Measurements from ENCODE around the gene ACER3.
"Not testable (repeated sequence)": the region's sequence is repeated elsewhere in the genome, so short reads cannot be mapped to it uniquely, and the experiment has no call there.

The ACER3 gene

DNA sequence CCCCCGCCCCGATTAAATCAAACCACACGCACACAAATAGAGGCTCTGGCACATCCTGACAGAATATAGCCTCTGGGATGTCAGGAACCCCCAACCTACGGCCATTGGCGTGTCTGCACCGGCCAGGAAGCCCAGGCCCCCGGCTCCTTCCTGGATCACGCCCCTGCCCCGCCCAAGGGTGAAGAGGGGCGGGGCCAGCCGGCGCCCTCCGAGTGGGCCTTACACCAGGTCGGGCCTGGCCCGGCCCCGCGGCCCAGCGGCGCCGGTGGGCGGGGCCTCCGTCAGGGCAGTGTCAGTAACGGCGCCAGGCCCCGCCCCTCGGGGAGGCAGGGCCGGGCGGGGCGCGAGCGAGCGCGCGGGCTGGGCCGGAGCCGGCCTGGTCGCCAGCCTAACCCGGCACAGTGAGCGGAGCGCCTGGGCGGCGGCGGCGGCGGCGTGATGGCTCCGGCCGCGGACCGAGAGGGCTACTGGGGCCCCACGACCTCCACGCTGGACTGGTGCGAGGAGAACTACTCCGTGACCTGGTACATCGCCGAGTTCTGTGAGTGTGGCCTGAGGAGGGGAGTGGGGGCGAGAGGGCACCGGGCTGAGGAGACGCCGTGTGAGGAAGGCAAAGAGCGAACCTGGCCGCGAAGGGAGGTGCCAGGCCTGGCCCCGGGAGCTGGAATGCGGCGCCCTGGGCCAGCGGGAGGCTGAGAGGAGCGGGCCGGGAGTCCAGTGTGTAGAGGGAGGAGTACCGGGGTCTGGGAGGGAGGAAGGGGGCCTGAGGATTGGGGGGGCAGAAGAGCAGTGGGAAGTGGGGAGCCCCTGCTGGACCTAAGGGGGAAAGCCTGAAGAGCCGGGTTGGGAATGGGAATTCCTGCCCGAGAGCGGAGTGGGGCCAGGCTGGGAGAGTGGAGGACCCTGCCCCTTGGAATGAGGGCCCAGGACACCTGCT lies at the start of gene ACER3:
ACER3 (plus strand) TSS at position 380 of the 937 bp plus-strand sequence; CDS start at position 439, 59 bp downstream.
- no peaks in the 10 kb centered on the region for H3K27me3 Mint-ChIP-seq
- H3K36me3 Mint-ChIP-seq (ENCODE audit: low read depth): no peaks in the 10 kb centered on the region
- no peaks in the 10 kb centered on the region for H3K9me3 Mint-ChIP-seq
- peaks cover 31% of the 10 kb centered on the region for H3K4me1 Mint-ChIP-seq (ENCODE audit: low read depth)
- peak within 1 kb of the TSS; percentile 88 for H3K4me3 Mint-ChIP-seq
- peak within 1 kb of the TSS; percentile 89 for H3K27ac Mint-ChIP-seq

- no peak overlapping the region for H3K4me3 Mint-ChIP-seq
- H3K27me3 Mint-ChIP-seq: peaks cover 21% of the 10 kb centered on the region
- H3K36me3 Mint-ChIP-seq (ENCODE audit: low read depth): peaks cover 4% of the 10 kb centered on the region
- H3K27ac Mint-ChIP-seq: no peak overlapping the region
- H3K9me3 Mint-ChIP-seq: peaks cover 10% of the 10 kb centered on the region
- peaks cover 4% of the 10 kb centered on the region for H3K4me1 Mint-ChIP-seq (ENCODE audit: low read depth)
Measured at GRCh38 chr11:76811259-76811658, 49.5 kb upstream of the ACER3 start.

GRCh38 chr11:76814414-76814813 lies 46.3 kb upstream of the ACER3 start:
- Mint-ChIP-seq H3K4me1 (ENCODE audit: low read depth) (peaks cover 4% of the 10 kb centered on the region), H3K27me3 (peaks cover 11% of the 10 kb centered on the region), H3K4me3 (no peak overlapping the region), H3K9me3 (peaks cover 12% of the 10 kb centered on the region), H3K36me3 (ENCODE audit: low read depth) (peaks cover 4% of the 10 kb centered on the region), H3K27ac (no peak overlapping the region)

GRCh38 chr11:76815678-76816077 lies 45.0 kb upstream of the ACER3 start:
- Mint-ChIP-seq H3K27me3 (peaks cover 15% of the 10 kb centered on the region), H3K9me3 (peaks cover 12% of the 10 kb centered on the region)
- H3K27ac Mint-ChIP-seq; H3K4me3 Mint-ChIP-seq; H3K4me1 Mint-ChIP-seq (ENCODE audit: low read depth); H3K36me3 Mint-ChIP-seq (ENCODE audit: low read depth): not testable (repeated sequence)

DNA sequence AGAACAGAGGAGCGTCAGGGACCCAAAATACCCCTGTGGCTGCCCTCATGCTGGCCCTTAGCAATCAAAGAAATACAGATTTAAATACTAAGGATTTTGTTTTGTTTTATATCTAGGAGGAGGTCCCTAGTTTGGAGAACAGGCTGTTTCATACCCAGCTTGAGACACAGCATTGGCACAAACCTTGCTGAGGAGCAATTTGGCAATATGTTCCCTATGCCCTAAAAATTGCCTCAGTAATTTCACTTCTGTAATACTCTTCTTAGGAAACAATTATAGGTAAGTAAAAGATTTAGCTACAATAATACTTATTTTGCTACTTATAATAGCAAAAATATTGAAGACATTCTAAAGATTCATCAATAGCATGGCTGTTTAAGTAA lies 40.5 kb upstream of the ACER3 start:
- H3K4me1 Mint-ChIP-seq (ENCODE audit: low read depth): no peaks in the 10 kb centered on the region
- peaks cover 4% of the 10 kb centered on the region for H3K36me3 Mint-ChIP-seq (ENCODE audit: low read depth)
- no peak overlapping the region for H3K27ac Mint-ChIP-seq
- H3K27me3 Mint-ChIP-seq: peaks cover 23% of the 10 kb centered on the region
- H3K4me3 Mint-ChIP-seq: no peak overlapping the region
- H3K9me3 Mint-ChIP-seq: peaks cover 12% of the 10 kb centered on the region

DNA sequence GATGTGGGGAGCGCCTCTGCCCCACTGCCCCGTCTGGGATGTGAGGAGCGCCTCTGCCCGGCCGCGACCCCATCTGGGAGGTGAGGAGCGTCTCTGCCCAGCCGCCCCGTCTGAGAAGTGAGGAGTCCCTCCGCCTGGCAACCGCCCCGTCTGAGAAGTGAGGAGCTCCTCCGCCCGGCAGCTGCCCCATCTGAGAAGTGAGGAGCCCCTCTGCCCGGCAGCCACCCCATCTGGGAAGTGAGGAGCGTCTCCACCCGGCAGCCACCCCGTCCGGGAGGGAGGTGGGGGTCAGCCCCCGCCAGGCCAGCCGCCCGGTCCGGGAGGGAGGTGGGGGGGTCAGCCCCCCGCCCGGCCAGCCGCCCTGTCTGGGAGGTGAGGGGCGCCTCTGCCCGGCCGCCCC lies 39.3 kb upstream of the ACER3 start:
- not testable (repeated sequence) for H3K27ac Mint-ChIP-seq; H3K36me3 Mint-ChIP-seq (ENCODE audit: low read depth); H3K4me1 Mint-ChIP-seq (ENCODE audit: low read depth); H3K9me3 Mint-ChIP-seq; H3K4me3 Mint-ChIP-seq
- H3K27me3 Mint-ChIP-seq: peaks cover 17% of the 10 kb centered on the region

GRCh38 chr11:76822406-76822805 lies 38.3 kb upstream of the ACER3 start:
- no peaks in the 10 kb centered on the region for H3K36me3 Mint-ChIP-seq (ENCODE audit: low read depth)
- H3K4me1 Mint-ChIP-seq (ENCODE audit: low read depth): no peaks in the 10 kb centered on the region
- no peak overlapping the region for H3K27ac Mint-ChIP-seq
- H3K27me3 Mint-ChIP-seq: peaks cover 17% of the 10 kb centered on the region
- H3K4me3 Mint-ChIP-seq: no peak overlapping the region
- H3K9me3 Mint-ChIP-seq: no peaks in the 10 kb centered on the region

DNA sequence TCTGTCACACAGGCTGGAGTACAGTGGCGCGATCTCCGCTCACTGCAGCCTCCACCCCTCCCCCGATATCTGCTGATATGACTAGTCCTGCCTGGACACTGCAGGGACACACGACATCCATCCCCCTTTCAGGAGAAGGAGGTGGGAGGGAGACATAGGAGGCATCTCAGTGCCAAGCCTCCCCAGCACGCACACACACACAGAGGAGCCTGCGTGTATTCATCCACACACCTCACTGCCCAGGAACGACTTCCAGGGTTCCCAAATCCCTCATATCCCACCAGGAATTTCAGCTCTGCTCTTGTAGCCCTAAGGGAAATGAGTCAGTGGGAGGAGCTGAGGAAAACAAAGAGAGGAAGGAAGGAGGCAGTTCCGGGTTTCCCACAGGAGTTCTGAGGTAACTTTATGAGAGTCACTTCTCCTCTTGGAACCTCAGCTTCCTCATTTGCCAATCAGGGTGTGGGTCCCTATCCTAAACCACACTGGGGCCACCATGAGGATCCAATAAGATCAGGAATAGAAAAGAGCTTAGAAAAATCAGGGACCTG lies 37.2 kb upstream of the ACER3 start:
- Mint-ChIP-seq H3K4me1 (ENCODE audit: low read depth) (no peaks in the 10 kb centered on the region), H3K4me3 (no peak overlapping the region), H3K27me3 (peaks cover 13% of the 10 kb centered on the region), H3K9me3 (no peaks in the 10 kb centered on the region), H3K36me3 (ENCODE audit: low read depth) (no peaks in the 10 kb centered on the region), H3K27ac (no peak overlapping the region)

GRCh38 chr11:76824083-76824939 lies 36.4 kb upstream of the ACER3 start:
- Mint-ChIP-seq H3K4me1 (ENCODE audit: low read depth) (no peaks in the 10 kb centered on the region), H3K27me3 (peaks cover 17% of the 10 kb centered on the region), H3K9me3 (no peaks in the 10 kb centered on the region), H3K36me3 (ENCODE audit: low read depth) (no peaks in the 10 kb centered on the region), H3K4me3 (no peak overlapping the region), H3K27ac (no peak overlapping the region)

DNA sequence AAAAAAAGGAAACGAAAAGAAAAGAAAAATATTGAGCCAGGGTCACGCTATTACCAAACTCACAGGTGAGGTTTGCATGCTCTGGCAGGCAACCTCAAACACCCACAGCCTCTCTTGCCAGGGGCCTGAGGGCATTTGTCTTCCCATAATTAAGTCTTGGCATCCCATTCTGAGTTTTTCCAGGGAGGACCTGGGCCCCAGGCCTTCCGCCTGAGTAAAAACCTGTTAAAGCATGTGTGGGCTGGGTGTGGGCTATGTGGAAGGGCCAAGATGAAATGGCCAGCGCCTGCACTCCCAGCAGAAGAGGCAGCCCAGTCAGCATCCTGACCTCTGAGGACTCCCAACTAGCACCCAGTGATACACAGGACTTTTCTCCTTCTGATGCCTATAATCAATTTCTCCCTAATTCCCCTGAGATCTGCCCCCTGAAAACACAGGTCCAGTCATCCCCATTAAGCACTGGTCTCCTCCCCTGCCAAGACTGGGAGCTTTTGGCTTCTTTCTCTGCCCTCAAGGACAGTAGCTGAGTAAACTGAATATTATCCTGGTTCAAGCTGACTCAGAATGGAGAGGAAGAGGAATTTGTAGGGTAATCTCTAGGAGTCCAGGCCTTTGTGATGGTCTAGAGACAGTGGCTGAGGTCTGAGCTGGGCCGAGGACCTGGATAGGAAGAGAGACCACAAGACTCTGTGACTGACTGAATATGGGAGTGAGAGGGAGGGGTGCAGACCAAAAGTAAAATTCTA lies 35.6 kb upstream of the ACER3 start:
- H3K27ac Mint-ChIP-seq: no peak overlapping the region
- H3K9me3 Mint-ChIP-seq: no peaks in the 10 kb centered on the region
- H3K4me3 Mint-ChIP-seq: no peak overlapping the region
- H3K4me1 Mint-ChIP-seq (ENCODE audit: low read depth): no peaks in the 10 kb centered on the region
- peaks cover 15% of the 10 kb centered on the region for H3K27me3 Mint-ChIP-seq
- no peaks in the 10 kb centered on the region for H3K36me3 Mint-ChIP-seq (ENCODE audit: low read depth)

- Mint-ChIP-seq H3K9me3 (no peaks in the 10 kb centered on the region), H3K36me3 (ENCODE audit: low read depth) (no peaks in the 10 kb centered on the region), H3K27me3 (peaks cover 15% of the 10 kb centered on the region), H3K4me1 (ENCODE audit: low read depth) (no peaks in the 10 kb centered on the region), H3K4me3 (no peak overlapping the region), H3K27ac (no peak overlapping the region)
Measured at GRCh38 chr11:76825726-76826396, 34.9 kb upstream of the ACER3 start.

GRCh38 chr11:76826508-76826907 lies 34.2 kb upstream of the ACER3 start:
- not testable (repeated sequence) for H3K9me3 Mint-ChIP-seq
- peaks cover 15% of the 10 kb centered on the region for H3K27me3 Mint-ChIP-seq

DNA sequence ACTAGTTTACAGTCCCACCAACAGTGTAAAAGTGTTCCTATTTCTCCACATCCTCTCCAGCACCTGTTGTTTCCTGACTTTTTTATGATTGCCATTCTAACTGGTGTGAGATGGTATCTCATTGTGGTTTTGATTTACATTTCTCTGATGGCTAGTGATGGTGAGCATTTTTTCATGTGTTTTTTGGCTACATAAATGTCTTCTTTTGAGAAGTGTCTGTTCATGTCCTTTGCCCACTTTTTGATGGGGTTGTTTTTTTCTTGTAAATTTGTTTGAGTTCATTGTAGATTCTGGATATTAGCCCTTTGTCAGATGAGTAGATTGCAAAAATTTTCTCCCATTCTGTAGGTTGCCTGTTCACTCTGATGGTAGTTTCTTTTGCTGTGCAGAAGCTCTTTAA lies 33.7 kb upstream of the ACER3 start:
- not testable (repeated sequence) for H3K36me3 Mint-ChIP-seq (ENCODE audit: low read depth); H3K9me3 Mint-ChIP-seq; H3K27ac Mint-ChIP-seq; H3K4me3 Mint-ChIP-seq; H3K4me1 Mint-ChIP-seq (ENCODE audit: low read depth)
- peaks cover 15% of the 10 kb centered on the region for H3K27me3 Mint-ChIP-seq

More at GRCh38 chr11:76826508-76826907, 34.2 kb upstream of the ACER3 start:
- not testable (repeated sequence) for H3K4me1 Mint-ChIP-seq (ENCODE audit: low read depth); H3K36me3 Mint-ChIP-seq (ENCODE audit: low read depth); H3K27ac Mint-ChIP-seq; H3K4me3 Mint-ChIP-seq
